ENCODE measurements around the gene MTARC2. TPM values are rescaled to one million over a fixed set of nuclear protein-coding genes. Genes with fewer than 3 reads are reported as not detected.

Gene MTARC2
- total RNA-seq, 1 experiment from 2014 or later: 13.3 TPM

DNA sequence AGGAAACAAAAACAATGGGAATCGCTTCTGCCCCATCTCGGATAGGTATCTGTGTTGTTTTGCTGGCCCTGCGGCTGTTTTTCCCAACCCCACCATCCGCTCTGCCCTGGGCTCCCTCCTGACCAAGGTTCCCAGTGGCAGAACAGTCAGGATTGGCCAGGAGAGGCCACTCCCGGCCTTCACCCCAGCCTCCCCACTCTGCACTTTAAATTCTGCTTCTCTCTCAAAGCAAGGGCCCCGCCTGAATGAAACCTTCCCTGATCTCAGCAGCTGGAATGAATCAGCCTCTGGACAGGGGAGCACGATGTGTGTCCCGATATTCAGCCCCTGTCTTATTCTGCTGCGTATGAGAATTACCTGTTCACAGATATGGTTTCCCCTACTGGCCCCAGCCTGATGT lies 41.6 kb upstream of the MTARC2 start:
- Histone ChIP-seq H3K4me1 (ENCODE audit: insufficient read depth, low read length) (no peaks in the 10 kb centered on the region), H3F3A (ENCODE audit: low read length, unreplicated experiment) (no peaks in the 10 kb centered on the region), H3K9me3 (ENCODE audit: low read length) (no peaks in the 10 kb centered on the region), H3K4me3 (ENCODE audit: low read length) (no peak overlapping the region), H3K36me3 (ENCODE audit: low read depth, low read length) (no peaks in the 10 kb centered on the region), H2AFZ (ENCODE audit: low read length) (no peak overlapping the region), H3K79me2 (ENCODE audit: low read length) (no peaks in the 10 kb centered on the region), H4K20me1 (ENCODE audit: low read length) (no peaks in the 10 kb centered on the region), H3K9me2 (replicated peaks; ENCODE audit: low read length) (no peaks in the 10 kb centered on the region), H3K4me2 (ENCODE audit: low read length) (no peak overlapping the region), H3K27ac (ENCODE audit: low read length) (no peak overlapping the region), H3K27me3 (ENCODE audit: low read length) (no peaks in the 10 kb centered on the region), H3K9ac (ENCODE audit: low read length) (no peak overlapping the region)
- ChIA-PET CTCF (no interaction called here), POLR2A (ENCODE audit: unreplicated experiment) (no interaction called here)
- intact Hi-C loops (cut with micrococcal nuclease): no loop called here
- no TSS peak for BruUV-seq (replicated peaks)
- TF ChIP-seq EZH2phosphoT487 (IDR thresholded peaks at IDR 0.05; ENCODE audit: borderline replicate concordance, low read length): no peak
- TF ChIP-seq EZH2 (IDR thresholded peaks at IDR 0.05; ENCODE audit: low read length, unreplicated experiment): no peak
- TF ChIP-seq, protein P1, sequence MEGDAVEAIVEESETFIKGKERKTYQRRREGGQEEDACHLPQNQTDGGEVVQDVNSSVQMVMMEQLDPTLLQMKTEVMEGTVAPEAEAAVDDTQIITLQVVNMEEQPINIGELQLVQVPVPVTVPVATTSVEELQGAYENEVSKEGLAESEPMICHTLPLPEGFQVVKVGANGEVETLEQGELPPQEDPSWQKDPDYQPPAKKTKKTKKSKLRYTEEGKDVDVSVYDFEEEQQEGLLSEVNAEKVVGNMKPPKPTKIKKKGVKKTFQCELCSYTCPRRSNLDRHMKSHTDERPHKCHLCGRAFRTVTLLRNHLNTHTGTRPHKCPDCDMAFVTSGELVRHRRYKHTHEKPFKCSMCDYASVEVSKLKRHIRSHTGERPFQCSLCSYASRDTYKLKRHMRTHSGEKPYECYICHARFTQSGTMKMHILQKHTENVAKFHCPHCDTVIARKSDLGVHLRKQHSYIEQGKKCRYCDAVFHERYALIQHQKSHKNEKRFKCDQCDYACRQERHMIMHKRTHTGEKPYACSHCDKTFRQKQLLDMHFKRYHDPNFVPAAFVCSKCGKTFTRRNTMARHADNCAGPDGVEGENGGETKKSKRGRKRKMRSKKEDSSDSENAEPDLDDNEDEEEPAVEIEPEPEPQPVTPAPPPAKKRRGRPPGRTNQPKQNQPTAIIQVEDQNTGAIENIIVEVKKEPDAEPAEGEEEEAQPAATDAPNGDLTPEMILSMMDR (conservative IDR thresholded peaks at IDR 0.05; ENCODE audit: low read depth, low read length): no peak
- DNase-seq (no peak), ATAC-seq (no peak)

DNA sequence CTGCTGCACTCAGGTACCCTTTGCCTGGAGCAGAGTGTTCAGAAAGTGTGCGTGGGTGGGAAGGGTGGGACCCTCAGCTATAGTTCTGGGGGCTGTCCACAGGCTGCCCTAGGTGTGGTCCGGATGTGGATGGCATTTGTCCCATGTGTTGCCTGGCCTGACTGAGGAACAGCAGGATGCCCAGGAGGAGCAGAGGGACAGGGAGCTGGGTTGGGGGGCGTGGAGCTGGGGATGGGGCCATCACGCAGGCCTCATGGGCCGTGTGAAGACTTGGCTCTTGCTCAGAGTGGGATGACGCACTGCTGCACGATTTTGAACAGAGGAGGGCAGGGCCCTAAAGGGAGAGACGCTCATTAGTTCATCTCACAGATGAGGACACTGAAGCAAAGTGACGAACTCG lies 41.0 kb upstream of the MTARC2 start:
- Histone ChIP-seq H3K9me3 (ENCODE audit: low read length) (no peaks in the 10 kb centered on the region), H3K36me3 (ENCODE audit: low read depth, low read length) (no peaks in the 10 kb centered on the region), H3K9me2 (replicated peaks; ENCODE audit: low read length) (no peaks in the 10 kb centered on the region), H3K27me3 (ENCODE audit: low read length) (no peaks in the 10 kb centered on the region), H3K79me2 (ENCODE audit: low read length) (no peaks in the 10 kb centered on the region), H3K27ac (ENCODE audit: low read length) (no peak overlapping the region), H2AFZ (ENCODE audit: low read length) (no peak overlapping the region), H3K4me1 (ENCODE audit: insufficient read depth, low read length) (no peaks in the 10 kb centered on the region), H3K4me3 (ENCODE audit: low read length) (no peak overlapping the region), H4K20me1 (ENCODE audit: low read length) (no peaks in the 10 kb centered on the region), H3F3A (ENCODE audit: low read length, unreplicated experiment) (no peaks in the 10 kb centered on the region), H3K4me2 (ENCODE audit: low read length) (no peak overlapping the region), H3K9ac (ENCODE audit: low read length) (no peak overlapping the region)
- ChIA-PET POLR2A (ENCODE audit: unreplicated experiment) (no interaction called here), CTCF (no interaction called here)
- BruUV-seq (replicated peaks): no TSS peak
- TF ChIP-seq EZH2 (IDR thresholded peaks at IDR 0.05; ENCODE audit: low read length, unreplicated experiment) (no peak), EZH2phosphoT487 (IDR thresholded peaks at IDR 0.05; ENCODE audit: borderline replicate concordance, low read length) (no peak)
- TF ChIP-seq, protein P1 (conservative IDR thresholded peaks at IDR 0.05; ENCODE audit: low read depth, low read length): no peak
- no peak for ATAC-seq
- intact Hi-C loops (cut with micrococcal nuclease): no loop called here
- no peak for DNase-seq

DNA sequence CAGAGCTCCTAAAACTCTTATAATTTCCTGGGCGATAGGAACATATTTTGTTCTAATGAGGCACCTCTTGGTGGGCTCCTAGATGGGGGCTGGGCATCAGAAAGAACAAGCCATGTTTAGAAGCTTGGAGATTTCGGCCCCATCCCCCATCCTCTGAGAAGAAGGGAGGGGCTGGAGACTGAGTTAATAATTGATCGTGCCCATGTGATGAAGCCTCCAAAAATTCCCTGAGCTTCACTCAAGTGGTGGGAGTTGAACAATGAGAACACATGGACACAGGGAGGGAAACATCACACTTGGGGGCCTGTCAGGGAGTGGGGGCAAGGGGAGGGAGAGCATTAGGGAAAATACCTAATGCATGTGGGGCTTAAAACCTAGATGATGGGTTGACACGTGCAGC lies 39.9 kb upstream of the MTARC2 start:
- H3F3A ChIP-seq (ENCODE audit: low read length, unreplicated experiment): no peaks in the 10 kb centered on the region
- no peak for ATAC-seq
- H3K9me2 ChIP-seq (replicated peaks; ENCODE audit: low read length): no peaks in the 10 kb centered on the region
- H3K4me2 ChIP-seq (ENCODE audit: low read length): no peak overlapping the region
- H3K9me3 ChIP-seq (ENCODE audit: low read length): no peaks in the 10 kb centered on the region
- no peak overlapping the region for H3K4me3 ChIP-seq (ENCODE audit: low read length)
- POLR2A ChIA-PET (ENCODE audit: unreplicated experiment): no interaction called here
- no peak overlapping the region for H2AFZ ChIP-seq (ENCODE audit: low read length)
- no peaks in the 10 kb centered on the region for H3K27me3 ChIP-seq (ENCODE audit: low read length)
- H3K9ac ChIP-seq (ENCODE audit: low read length): no peak overlapping the region
- H3K4me1 ChIP-seq (ENCODE audit: insufficient read depth, low read length): no peaks in the 10 kb centered on the region
- no peaks in the 10 kb centered on the region for H3K36me3 ChIP-seq (ENCODE audit: low read depth, low read length)
- TF ChIP-seq EZH2phosphoT487 (IDR thresholded peaks at IDR 0.05; ENCODE audit: borderline replicate concordance, low read length): no peak
- no peak for TF ChIP-seq EZH2 (IDR thresholded peaks at IDR 0.05; ENCODE audit: low read length, unreplicated experiment)
- TF ChIP-seq, protein P1 (conservative IDR thresholded peaks at IDR 0.05; ENCODE audit: low read depth, low read length): no peak
- H3K79me2 ChIP-seq (ENCODE audit: low read length): no peaks in the 10 kb centered on the region
- no peaks in the 10 kb centered on the region for H4K20me1 ChIP-seq (ENCODE audit: low read length)
- no TSS peak for BruUV-seq (replicated peaks)
- CTCF ChIA-PET: no interaction called here
- no peak for DNase-seq
- intact Hi-C loops (cut with micrococcal nuclease): no loop called here
- no peak overlapping the region for H3K27ac ChIP-seq (ENCODE audit: low read length)

Measured in PC-3 (cell line).